GM19099 (cell line): ENCODE results near the gene DUSP8.
"Not testable (repeated sequence)": the region's sequence is repeated elsewhere in the genome, so short reads cannot be mapped to it uniquely, and the experiment has no call there.

Source experiments
- POLR2A ChIP-seq: IDR thresholded peaks from 3 replicates; pipeline ENCODE4 v1.6.1; 2011; ENCODE audit warnings: low read depth; ENCODE audit not compliant: insufficient read length; ENCODE audit errors: extremely low read depth

The DUSP8 gene

GRCh38 chr11:1584661-1585370 lies 12.7 kb upstream of the DUSP8 start, which contains the start of gene KRTAP5-1:
TSS of gene KRTAP5-1 (minus strand) at chr11:1585283. CDS start at chr11:1585249, 34 bp downstream.
- TF ChIP-seq POLR2A: not testable (repeated sequence)

GRCh38 chr11:1581976-1582375 lies 9.9 kb upstream of the DUSP8 start:
- no peak for TF ChIP-seq POLR2A

- TF ChIP-seq POLR2A: no peak
These were observed 4.8 kb upstream of the DUSP8 start for GRCh38 chr11:1576825-1577224.

- no peak for TF ChIP-seq POLR2A
These were observed 2.8 kb upstream of the DUSP8 start for GRCh38 chr11:1574933-1575242.

GRCh38 chr11:1574238-1574932 lies 2.3 kb upstream of the DUSP8 start:
- no peak for TF ChIP-seq POLR2A

- no peak for TF ChIP-seq POLR2A
These were observed 1.8 kb upstream of the DUSP8 start for GRCh38 chr11:1573903-1574237.

- TF ChIP-seq POLR2A: no peak
These were observed 1.2 kb upstream of the DUSP8 start for GRCh38 chr11:1573077-1573902.

- no peak for TF ChIP-seq POLR2A
These were observed 293 bp downstream of the DUSP8 start for GRCh38 chr11:1571760-1572196.

GRCh38 chr11:1570896-1571759 lies 943 bp downstream of the DUSP8 start:
- TF ChIP-seq POLR2A: no peak

GRCh38 chr11:1570531-1570895 lies 1.6 kb downstream of the DUSP8 start:
- TF ChIP-seq POLR2A: no peak

- no peak for TF ChIP-seq POLR2A
These were observed 2.0 kb downstream of the DUSP8 start for GRCh38 chr11:1570001-1570453.

- TF ChIP-seq POLR2A: no peak
These were observed 2.8 kb downstream of the DUSP8 start for GRCh38 chr11:1569251-1569780.

- no peak for TF ChIP-seq POLR2A
These were observed 3.6 kb downstream of the DUSP8 start for GRCh38 chr11:1568441-1568911.

- no peak for TF ChIP-seq POLR2A
These were observed 4.4 kb downstream of the DUSP8 start for GRCh38 chr11:1567721-1568100.
